Colonic mucosa (tissue), 4 donors: ENCODE results near the gene CCNY. TPM values are rescaled to one million over a fixed set of nuclear protein-coding genes. Genes with fewer than 3 reads are reported as not detected.
"Not testable (repeated sequence)": the region's sequence is repeated elsewhere in the genome, so short reads cannot be mapped to it uniquely, and the experiment has no call there.

ENCODE experiments used
- DNase-seq: peaks from one replicate; pipeline ENCODE4 v3.0.0-alpha.2; 2020
- H3K27ac ChIP-seq: fragments of 200-600 bp; one replicate; pipeline ENCODE4 v1.8.0; 2021
- H3K27me3 ChIP-seq: fragments of 200-600 bp; one replicate; pipeline ENCODE4 v1.8.0; 2021
- H3K36me3 ChIP-seq: fragments of 200-600 bp; one replicate; pipeline ENCODE4 v1.8.0; 2021
- H3K4me1 ChIP-seq: fragments of 200-600 bp; one replicate; pipeline ENCODE4 v1.8.0; 2021; ENCODE audit warnings: mild to moderate bottlenecking
- H3K4me3 ChIP-seq: fragments of 200-600 bp; one replicate; pipeline ENCODE4 v1.8.0; 2021
- H3K9ac ChIP-seq, 2 donors: one replicate each; pipeline ENCODE4 v1.7.0; 2013; ENCODE audit warnings: control low read depth in 2 of 2, low read depth in 2 of 2, low read length in 2 of 2
- H3K9me3 ChIP-seq: fragments of 200-600 bp; one replicate; pipeline ENCODE4 v1.8.0; 2021
- CTCF ChIP-seq: fragments of 200-600 bp; IDR thresholded peaks from one replicate; pipeline ENCODE4 v1.8.0; 2022; ENCODE audit warnings: antibody characterized with exemption, mild to moderate bottlenecking
- intact Hi-C: fragments of 100-400 bp; cut with DNase I; formaldehyde crosslinking; loops from one replicate; pipeline ENCODE4 v1.14.1; 2022
- total RNA-seq, 2 donors: library from RNA; stranded (reverse); fragmentation: NEBNext Ultra II Directional in 1 of 2; extraction: Animal tissue kit (Norgen Biotek cat#: 25700) in 1 of 2; gene quantifications; one replicate each; pipeline ENCODE4 v1.2.1, GENCODE V29; 2021
- donor health status: healthy.
- donor health status: DM: no; HTN: no; CAD: no.
- donor health status: DM: no; HTN: no; CAD: no.

CCNY gene
- total RNA-seq, 2 donors from 2014 or later, result 43.5 to 68.6 TPM

GRCh38 chr10:35511647-35512046 is 175.3 kb downstream of the CCNY start:
- Histone ChIP-seq H3K4me1 (no peaks in the 10 kb centered on the region), H3K9ac (no peak overlapping the region), H3K4me3 (no peak overlapping the region), H3K27ac (no peak overlapping the region), H3K36me3 (no peaks in the 10 kb centered on the region), H3K27me3 (no peaks in the 10 kb centered on the region), H3K9me3 (no peaks in the 10 kb centered on the region)
- DNase-seq, result no peak
- no peak for TF ChIP-seq CTCF
- intact Hi-C loops, result no loop called here

- H3K27ac ChIP-seq, result peak overlapping the region; percentile 15
- H3K9me3 ChIP-seq, result no peaks in the 10 kb centered on the region
- intact Hi-C loops, result no loop called here
- TF ChIP-seq CTCF, result no peak
- peak; percentile 36 for DNase-seq
- no peak overlapping the region for H3K9ac ChIP-seq
- H3K36me3 ChIP-seq, result no peaks in the 10 kb centered on the region
- no peaks in the 10 kb centered on the region for H3K4me1 ChIP-seq
- no peak overlapping the region for H3K4me3 ChIP-seq
- H3K27me3 ChIP-seq, result no peaks in the 10 kb centered on the region
These were observed 179.9 kb downstream of the CCNY start for GRCh38 chr10:35516102-35516670.

- H3K9ac ChIP-seq, result no peak overlapping the region
- H3K27ac ChIP-seq, result no peak overlapping the region
- H3K27me3 ChIP-seq, result no peaks in the 10 kb centered on the region
- no peak for TF ChIP-seq CTCF
- DNase-seq, result no peak
- H3K4me1 ChIP-seq, result no peaks in the 10 kb centered on the region
- H3K4me3 ChIP-seq, result no peak overlapping the region
- no peaks in the 10 kb centered on the region for H3K9me3 ChIP-seq
- H3K36me3 ChIP-seq, result no peaks in the 10 kb centered on the region
- intact Hi-C loops, result no loop called here
These were observed 181.3 kb downstream of the CCNY start for GRCh38 chr10:35517431-35518181.

GRCh38 chr10:35518187-35518586 is 181.9 kb downstream of the CCNY start:
- H3K4me3 ChIP-seq, H3K27me3 ChIP-seq, H3K9me3 ChIP-seq, H3K36me3 ChIP-seq, H3K9ac ChIP-seq, intact Hi-C loops, H3K4me1 ChIP-seq, H3K27ac ChIP-seq, DNase-seq: not testable (repeated sequence)

GRCh38 chr10:35520996-35521395 is 184.7 kb downstream of the CCNY start:
- Histone ChIP-seq H3K36me3 (no peaks in the 10 kb centered on the region), H3K27me3 (no peaks in the 10 kb centered on the region), H3K27ac (no peak overlapping the region), H3K9ac (no peak overlapping the region), H3K4me1 (no peaks in the 10 kb centered on the region), H3K4me3 (no peak overlapping the region), H3K9me3 (no peaks in the 10 kb centered on the region)
- intact Hi-C loops, result no loop called here
- no peak for TF ChIP-seq CTCF
- DNase-seq, result no peak

GRCh38 chr10:35523670-35524225 is 187.4 kb downstream of the CCNY start:
- Histone ChIP-seq H3K9me3 (no peaks in the 10 kb centered on the region), H3K9ac (no peak overlapping the region), H3K27ac (no peak overlapping the region), H3K4me3 (no peak overlapping the region), H3K4me1 (no peaks in the 10 kb centered on the region), H3K36me3 (no peaks in the 10 kb centered on the region), H3K27me3 (no peaks in the 10 kb centered on the region)
- intact Hi-C loops, result no loop called here
- TF ChIP-seq CTCF, result no peak
- no peak for DNase-seq
